NB4 (cell line): Measurements from ENCODE around the gene TMEM183A.

Experiments used
- DNase-seq: peaks from one replicate; pipeline ENCODE4 v3.0.0; 2010; ENCODE audit warnings: low read depth
- H3K4me3 ChIP-seq: one replicate; pipeline ENCODE4 v1.5.1; 2011; ENCODE audit warnings: mild to moderate bottlenecking, low read depth, low read length, moderate library complexity
- CTCF ChIP-seq: IDR thresholded peaks from one replicate; pipeline ENCODE4 v1.5.1; 2012; ENCODE audit warnings: low read depth, low read length
- MYC ChIP-seq: IDR thresholded peaks from 2 replicates; pipeline ENCODE4 v1.6.1; 2011; ENCODE audit warnings: low read depth, low read length
- POLR2A ChIP-seq: IDR thresholded peaks from 2 replicates; pipeline ENCODE4 v1.6.1; 2011; ENCODE audit warnings: mild to moderate bottlenecking; ENCODE audit not compliant: insufficient read length; ENCODE audit errors: extremely low read depth
- TF ChIP-seq, protein P1 (sequence below): IDR thresholded peaks from 2 replicates; pipeline ENCODE4 v1.6.1; 2011; ENCODE audit warnings: low read depth, low read length

Gene TMEM183A

DNA sequence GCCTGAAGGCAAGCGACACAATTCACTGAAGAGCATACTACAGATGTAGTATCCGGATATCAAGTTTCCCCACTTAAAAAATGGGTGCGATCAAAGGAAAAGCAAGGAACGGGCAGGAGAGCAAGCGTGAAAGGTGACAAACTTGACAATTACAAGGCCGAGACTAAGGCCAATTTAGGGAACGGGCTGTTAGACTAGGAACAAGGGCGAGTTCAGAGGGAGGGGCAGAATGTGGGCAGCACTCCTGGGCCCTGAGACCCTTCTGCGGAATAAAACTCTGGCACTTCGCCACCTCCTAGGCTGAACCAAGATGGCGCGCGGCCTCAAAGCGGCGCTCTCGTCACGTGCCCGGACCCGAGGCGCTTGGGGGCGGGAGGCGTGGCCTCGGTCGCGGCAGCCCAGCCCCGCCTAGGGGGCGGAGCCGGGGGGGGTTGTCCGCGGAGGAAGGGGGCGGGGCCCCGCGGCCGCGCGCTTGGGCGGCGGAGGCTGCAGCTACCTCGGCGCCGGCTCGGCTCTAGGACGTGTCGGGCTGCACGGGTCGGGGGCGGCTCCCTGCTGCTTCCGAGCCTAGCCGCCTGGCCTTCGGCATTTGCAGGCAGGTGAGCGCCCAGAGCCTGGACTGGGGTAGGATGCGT lies 19.0 kb downstream of the TMEM183A start, which contains the start of gene PPFIA4:
Gene PPFIA4 (plus strand): TSS at position 461 of the 635 bp plus-strand sequence. CDS start 12,518 bp downstream, outside the sequence.
- H3K4me3 ChIP-seq = peak within 1 kb of the TSS; percentile 51

DNA sequence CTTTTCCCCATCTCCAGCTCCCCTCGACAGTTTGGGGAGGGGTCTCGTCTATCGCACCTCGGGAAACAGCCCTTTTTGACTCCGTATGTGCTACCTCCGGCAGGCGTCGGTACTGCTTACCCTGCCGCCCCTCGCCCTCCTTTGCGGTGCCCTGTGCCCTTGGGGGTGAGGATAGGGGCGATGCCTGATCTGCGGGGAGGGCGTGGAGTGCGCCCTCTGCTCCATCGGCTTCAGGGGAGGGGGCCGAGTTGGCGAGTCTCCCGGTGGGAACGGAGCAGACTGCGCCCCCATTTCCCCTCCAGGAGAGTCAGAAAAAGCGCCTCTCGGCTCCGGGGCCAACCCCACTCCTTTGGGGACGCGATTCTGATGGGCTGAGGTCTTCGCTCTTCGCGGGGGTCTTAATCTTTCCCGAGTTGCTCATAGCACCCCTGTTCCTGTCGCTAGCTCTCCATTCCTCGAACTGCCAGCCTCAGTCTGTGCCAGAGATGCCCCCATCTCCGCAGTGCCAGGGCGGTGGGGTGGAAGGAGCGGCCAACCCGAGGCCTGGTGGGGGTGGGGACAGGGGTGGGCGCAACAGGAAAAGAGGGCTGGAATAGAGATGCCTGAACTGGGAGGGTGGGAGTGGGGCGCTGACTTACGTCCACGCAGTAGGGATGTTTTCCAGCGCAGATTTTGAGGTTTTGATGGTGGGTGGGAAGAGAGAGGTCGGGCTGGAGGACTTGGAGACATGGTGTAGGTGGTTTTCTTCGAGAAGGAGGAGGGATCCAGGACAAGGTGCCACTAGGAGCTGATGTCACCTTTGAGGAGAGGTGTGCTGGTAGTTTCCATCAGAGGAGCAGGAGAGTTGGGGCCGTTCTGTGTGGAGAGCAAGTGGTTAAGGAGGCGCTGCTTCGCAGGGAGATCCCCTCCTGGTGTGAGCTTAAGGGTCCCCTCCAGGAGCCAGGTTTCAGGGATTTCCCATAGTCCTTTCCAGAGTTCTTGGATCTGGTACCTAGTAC lies 19.8 kb downstream of the TMEM183A start:
- peak overlapping the region; percentile 51 for H3K4me3 ChIP-seq
- DNase-seq = no peak
- TF ChIP-seq POLR2A (no peak), MYC (no peak), CTCF (no peak)
- TF ChIP-seq, protein P1, sequence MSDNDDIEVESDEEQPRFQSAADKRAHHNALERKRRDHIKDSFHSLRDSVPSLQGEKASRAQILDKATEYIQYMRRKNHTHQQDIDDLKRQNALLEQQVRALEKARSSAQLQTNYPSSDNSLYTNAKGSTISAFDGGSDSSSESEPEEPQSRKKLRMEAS = no peak

More for the DNA sequence above, 19.0 kb downstream of the TMEM183A start, which contains the start of gene PPFIA4:
- TF ChIP-seq POLR2A (no peak), CTCF (no peak), MYC (no peak)
- TF ChIP-seq, protein P1 = no peak
- peak; percentile 75 for DNase-seq

DNA sequence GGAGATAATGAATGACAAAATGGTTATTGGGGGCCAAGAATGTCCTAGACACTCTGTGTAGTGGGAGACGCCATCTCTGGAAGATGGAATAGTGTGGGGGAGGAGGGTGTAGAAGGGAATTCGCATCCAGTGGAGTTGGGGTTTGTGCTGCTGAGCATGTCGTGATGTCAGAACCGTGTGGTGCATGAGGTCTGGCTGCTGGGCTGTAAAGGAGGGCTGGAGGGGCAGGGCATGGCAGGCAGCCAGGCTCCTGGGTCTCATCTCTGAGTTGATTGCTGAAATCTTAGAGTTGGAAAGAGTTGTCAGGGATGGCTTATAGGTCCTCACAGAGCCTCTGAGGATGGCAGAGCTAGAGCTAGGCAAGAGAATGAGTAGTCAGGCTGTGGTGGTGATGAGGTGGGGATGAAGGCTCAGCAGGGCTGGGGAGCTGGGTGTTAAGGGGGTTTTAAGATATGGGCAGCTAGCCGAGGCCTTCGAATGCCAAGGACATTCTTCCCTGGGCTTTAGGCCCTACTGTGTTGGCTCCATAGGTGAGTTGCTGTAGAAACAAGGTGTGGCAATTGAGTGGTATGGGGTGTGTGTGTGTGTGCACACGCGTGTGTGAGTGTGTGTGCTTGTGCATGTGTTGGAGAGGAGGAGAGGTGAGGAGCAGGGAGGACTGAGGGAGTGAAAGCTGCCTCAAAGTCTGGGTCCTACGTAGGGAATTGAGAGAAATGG lies 21.1 kb downstream of the TMEM183A start:
- DNase-seq = no peak

DNA sequence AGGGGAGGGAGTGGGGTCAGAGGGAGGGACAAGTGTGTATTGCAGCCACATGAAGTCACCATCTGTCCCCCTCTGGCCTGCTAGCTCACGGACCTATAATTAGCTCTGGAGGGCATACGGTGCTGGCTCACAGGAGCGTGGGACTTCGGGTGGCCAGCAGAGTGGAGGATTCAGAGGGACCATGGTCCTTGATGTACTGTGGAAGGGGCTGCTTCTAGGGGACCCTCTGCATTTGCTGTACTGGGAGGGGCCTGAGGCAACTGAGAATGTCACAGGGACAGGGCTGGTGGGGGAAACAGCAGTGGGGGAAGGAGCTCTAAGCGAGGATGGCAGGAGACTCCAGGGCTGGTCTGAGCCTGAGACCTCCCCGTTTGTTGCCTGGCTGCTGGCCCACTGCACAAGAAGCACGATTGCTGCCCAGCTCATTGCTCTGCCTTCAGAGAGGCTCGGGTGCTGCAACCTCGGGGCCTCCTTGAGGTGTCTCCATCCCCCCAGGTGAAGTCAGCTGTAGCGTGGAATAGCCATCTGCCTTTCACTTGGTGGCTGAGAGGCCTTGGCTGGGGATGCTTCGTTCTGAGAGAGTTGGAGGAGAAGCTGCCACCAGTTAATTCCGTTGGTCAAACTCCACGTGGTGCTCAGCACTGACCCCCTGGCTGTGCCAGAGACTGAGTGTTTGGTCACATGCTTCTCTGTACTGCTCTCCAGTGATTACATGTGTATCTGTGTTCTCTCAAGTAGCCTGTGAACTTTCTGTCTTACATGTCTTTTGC lies 21.8 kb downstream of the TMEM183A start:
- DNase-seq = no peak
- TF ChIP-seq POLR2A (no peak), CTCF (no peak), MYC (no peak)
- TF ChIP-seq, protein P1 = no peak
- no peak overlapping the region for H3K4me3 ChIP-seq

More for the DNA sequence above, 21.1 kb downstream of the TMEM183A start:
- no peak for TF ChIP-seq MYC
- TF ChIP-seq POLR2A = no peak
- TF ChIP-seq, protein P1 = no peak
- no peak for TF ChIP-seq CTCF
- no peak overlapping the region for H3K4me3 ChIP-seq

DNA sequence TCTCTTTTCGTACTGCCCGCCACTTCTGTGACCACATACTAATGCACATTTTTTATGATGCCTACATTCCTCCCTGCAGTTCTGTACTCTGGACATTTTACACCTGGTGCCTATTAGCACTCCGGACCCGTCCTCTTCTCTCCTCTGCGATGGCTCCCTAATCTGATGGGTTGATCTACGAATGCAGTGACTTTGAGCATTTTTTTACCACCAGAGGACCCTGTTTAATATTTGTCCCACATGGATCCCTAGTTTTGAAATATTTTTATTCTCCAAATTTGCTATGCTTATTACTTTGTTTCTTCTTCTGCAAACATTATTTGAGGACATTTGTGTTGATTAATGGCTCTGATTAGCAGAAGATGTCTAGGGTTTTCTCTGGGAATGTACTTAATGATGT lies 24.3 kb downstream of the TMEM183A start:
- no peak for DNase-seq
- TF ChIP-seq CTCF (peak; percentile 21), POLR2A (no peak)
- no peak overlapping the region for H3K4me3 ChIP-seq
